ENCODE results near the gene SIGLEC7.

SIGLEC7 gene

DNA sequence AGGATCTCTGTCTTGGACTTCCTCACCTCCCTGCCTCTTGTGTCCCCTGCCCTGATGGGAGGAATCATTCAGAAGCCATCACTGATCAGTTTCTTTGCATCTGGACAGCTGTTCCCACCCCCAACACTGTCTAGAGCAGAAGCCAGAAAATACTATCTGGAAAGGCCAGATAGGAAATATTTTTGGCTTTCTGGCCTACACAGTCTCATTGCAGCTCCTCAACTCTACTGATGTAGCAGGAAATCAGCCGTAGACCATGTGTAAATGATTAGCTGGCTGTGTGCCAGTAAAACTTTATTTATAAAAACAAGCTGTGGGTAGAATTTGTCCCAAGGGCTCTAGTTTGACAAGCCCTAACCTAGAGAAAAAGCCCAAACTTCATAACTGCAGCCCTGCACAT lies 5.6 kb downstream of the SIGLEC7 start:
- POLR2A ChIA-PET = no interaction called here

DNA sequence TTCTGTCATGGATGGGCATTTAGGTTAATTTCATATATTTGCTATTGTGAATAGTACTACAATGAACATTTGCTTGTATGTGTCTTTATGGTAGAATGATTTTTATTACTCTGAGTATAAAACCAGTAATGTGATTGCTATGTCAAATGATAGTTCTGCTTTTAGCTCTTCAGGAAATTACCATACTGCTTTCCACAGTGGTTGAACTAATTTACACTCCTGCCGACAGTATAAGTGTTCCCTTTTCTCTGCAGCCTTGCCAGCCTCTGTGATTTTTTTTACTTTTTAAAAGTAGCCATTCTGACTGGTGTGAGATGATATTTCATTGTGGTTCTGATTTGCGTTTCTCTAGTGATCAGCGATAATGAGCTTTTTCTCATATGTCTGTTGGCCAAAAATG lies 6.5 kb downstream of the SIGLEC7 start:
- CTCF ChIA-PET = interaction anchor here (0.8 to 5.0 kb wide), 4 partner anchors 9 to 111 kb away, joined by 3 to 48 read pairs (median 6); no protein-coding TSS in a partner anchor
- Histone ChIP-seq H3K9me3 (ENCODE audit: control insufficient read depth, insufficient read depth, low read depth, low read length) (no peaks in the 10 kb centered on the region), H3K4me3 (ENCODE audit: low read depth, low read length) (no peak overlapping the region), H3K27ac (ENCODE audit: extremely low read depth, low read depth, low read length) (no peak overlapping the region), H3K4me1 (ENCODE audit: control insufficient read depth, insufficient read depth, low read length) (no peaks in the 10 kb centered on the region), H3K36me3 (ENCODE audit: control insufficient read depth in 2 of 2, insufficient read depth in 1 of 2, low read length in 2 of 2) (no peaks in the 10 kb centered on the region)
- POLR2A ChIA-PET = no interaction called here
- TF ChIP-seq ZNF221 (tag by site-specific recombination; IDR thresholded peaks at IDR 0.05; ENCODE audit: borderline replicate concordance) = no peak
- TF ChIP-seq ZNF560 (tag by site-specific recombination; IDR thresholded peaks at IDR 0.05; ENCODE audit: borderline replicate concordance) = no peak
- no peak for TF ChIP-seq ZNF664 (tag by site-specific recombination; IDR thresholded peaks at IDR 0.05)
- no peak for TF ChIP-seq ZNF274 (IDR thresholded peaks at IDR 0.05; ENCODE audit: low read length)
- TF ChIP-seq ZNF274 (tag by site-specific recombination; IDR thresholded peaks at IDR 0.05; ENCODE audit: borderline replicate concordance) = no peak
- no peak for TF ChIP-seq ZNF24 (tag by site-specific recombination; IDR thresholded peaks at IDR 0.05)
- no peak for TF ChIP-seq OVOL3 (tag by site-specific recombination; IDR thresholded peaks at IDR 0.05)
- no peak for TF ChIP-seq ZNF140 (tag by site-specific recombination; IDR thresholded peaks at IDR 0.05)
- TF ChIP-seq, protein P1, sequence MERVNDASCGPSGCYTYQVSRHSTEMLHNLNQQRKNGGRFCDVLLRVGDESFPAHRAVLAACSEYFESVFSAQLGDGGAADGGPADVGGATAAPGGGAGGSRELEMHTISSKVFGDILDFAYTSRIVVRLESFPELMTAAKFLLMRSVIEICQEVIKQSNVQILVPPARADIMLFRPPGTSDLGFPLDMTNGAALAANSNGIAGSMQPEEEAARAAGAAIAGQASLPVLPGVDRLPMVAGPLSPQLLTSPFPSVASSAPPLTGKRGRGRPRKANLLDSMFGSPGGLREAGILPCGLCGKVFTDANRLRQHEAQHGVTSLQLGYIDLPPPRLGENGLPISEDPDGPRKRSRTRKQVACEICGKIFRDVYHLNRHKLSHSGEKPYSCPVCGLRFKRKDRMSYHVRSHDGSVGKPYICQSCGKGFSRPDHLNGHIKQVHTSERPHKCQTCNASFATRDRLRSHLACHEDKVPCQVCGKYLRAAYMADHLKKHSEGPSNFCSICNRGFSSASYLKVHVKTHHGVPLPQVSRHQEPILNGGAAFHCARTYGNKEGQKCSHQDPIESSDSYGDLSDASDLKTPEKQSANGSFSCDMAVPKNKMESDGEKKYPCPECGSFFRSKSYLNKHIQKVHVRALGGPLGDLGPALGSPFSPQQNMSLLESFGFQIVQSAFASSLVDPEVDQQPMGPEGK (tag by site-specific recombination; IDR thresholded peaks at IDR 0.05) = no peak
- no peak for TF ChIP-seq ZBTB8A (tag by site-specific recombination; IDR thresholded peaks at IDR 0.05)
- no peak for TF ChIP-seq ZNF555 (tag by site-specific recombination; conservative IDR thresholded peaks at IDR 0.05)
- no peak for TF ChIP-seq ZNF529 (tag by site-specific recombination; IDR thresholded peaks at IDR 0.05; ENCODE audit: insufficient replicate concordance)
- TF ChIP-seq ZSCAN16 (tag by site-specific recombination; IDR thresholded peaks at IDR 0.05) = no peak
- TF ChIP-seq, protein P2, sequence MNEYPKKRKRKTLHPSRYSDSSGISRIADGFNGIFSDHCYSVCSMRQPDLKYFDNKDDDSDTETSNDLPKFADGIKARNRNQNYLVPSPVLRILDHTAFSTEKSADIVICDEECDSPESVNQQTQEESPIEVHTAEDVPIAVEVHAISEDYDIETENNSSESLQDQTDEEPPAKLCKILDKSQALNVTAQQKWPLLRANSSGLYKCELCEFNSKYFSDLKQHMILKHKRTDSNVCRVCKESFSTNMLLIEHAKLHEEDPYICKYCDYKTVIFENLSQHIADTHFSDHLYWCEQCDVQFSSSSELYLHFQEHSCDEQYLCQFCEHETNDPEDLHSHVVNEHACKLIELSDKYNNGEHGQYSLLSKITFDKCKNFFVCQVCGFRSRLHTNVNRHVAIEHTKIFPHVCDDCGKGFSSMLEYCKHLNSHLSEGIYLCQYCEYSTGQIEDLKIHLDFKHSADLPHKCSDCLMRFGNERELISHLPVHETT (tag by site-specific recombination; IDR thresholded peaks at IDR 0.05) = no peak

More for the DNA sequence above, 5.6 kb downstream of the SIGLEC7 start:
- Histone ChIP-seq H3K4me3 (ENCODE audit: low read depth, low read length) (no peak overlapping the region), H3K27ac (ENCODE audit: extremely low read depth, low read depth, low read length) (no peak overlapping the region), H3K9me3 (ENCODE audit: control insufficient read depth, insufficient read depth, low read depth, low read length) (no peaks in the 10 kb centered on the region), H3K36me3 (ENCODE audit: control insufficient read depth in 2 of 2, insufficient read depth in 1 of 2, low read length in 2 of 2) (no peaks in the 10 kb centered on the region), H3K4me1 (ENCODE audit: control insufficient read depth, insufficient read depth, low read length) (no peaks in the 10 kb centered on the region)
- CTCF ChIA-PET = interaction anchor here (0.6 to 5.0 kb wide), 3 partner anchors 10 to 514 kb away, joined by 3 to 48 read pairs (median 8); no protein-coding TSS in a partner anchor
- no peak for TF ChIP-seq ZNF266 (tag by site-specific recombination; IDR thresholded peaks at IDR 0.05; ENCODE audit: low read depth)
- TF ChIP-seq, protein P3, sequence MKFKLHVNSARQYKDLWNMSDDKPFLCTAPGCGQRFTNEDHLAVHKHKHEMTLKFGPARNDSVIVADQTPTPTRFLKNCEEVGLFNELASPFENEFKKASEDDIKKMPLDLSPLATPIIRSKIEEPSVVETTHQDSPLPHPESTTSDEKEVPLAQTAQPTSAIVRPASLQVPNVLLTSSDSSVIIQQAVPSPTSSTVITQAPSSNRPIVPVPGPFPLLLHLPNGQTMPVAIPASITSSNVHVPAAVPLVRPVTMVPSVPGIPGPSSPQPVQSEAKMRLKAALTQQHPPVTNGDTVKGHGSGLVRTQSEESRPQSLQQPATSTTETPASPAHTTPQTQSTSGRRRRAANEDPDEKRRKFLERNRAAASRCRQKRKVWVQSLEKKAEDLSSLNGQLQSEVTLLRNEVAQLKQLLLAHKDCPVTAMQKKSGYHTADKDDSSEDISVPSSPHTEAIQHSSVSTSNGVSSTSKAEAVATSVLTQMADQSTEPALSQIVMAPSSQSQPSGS (tag by site-specific recombination; IDR thresholded peaks at IDR 0.05; ENCODE audit: low read depth) = no peak
- TF ChIP-seq ZNF549 (tag by site-specific recombination; IDR thresholded peaks at IDR 0.05) = no peak
- no peak for TF ChIP-seq ZNF544 (tag by site-specific recombination; IDR thresholded peaks at IDR 0.05)
- no peak for TF ChIP-seq ZNF391 (tag by site-specific recombination; IDR thresholded peaks at IDR 0.05; ENCODE audit: borderline replicate concordance, low read depth)
- no peak for TF ChIP-seq ZNF561 (tag by site-specific recombination; IDR thresholded peaks at IDR 0.05; ENCODE audit: borderline replicate concordance)
- TF ChIP-seq, protein P4, sequence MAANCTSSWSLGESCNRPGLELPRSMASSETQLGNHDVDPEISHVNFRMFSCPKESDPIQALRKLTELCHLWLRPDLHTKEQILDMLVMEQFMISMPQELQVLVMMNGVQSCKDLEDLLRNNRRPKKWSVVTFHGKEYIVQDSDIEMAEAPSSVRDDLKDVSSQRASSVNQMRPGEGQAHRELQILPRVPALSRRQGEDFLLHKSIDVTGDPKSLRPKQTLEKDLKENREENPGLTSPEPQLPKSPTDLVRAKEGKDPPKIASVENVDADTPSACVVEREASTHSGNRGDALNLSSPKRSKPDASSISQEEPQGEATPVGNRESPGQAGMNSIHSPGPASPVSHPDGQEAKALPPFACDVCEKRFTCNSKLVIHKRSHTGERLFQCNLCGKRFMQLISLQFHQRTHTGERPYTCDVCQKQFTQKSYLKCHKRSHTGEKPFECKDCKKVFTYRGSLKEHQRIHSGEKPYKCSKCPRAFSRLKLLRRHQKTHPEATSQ (tag by site-specific recombination; IDR thresholded peaks at IDR 0.05) = no peak
- TF ChIP-seq KLF9 (tag by site-specific recombination; IDR thresholded peaks at IDR 0.05; ENCODE audit: low read depth) = no peak
- no peak for TF ChIP-seq ZBTB20 (tag by site-specific recombination; IDR thresholded peaks at IDR 0.05)
- TF ChIP-seq, protein P5, sequence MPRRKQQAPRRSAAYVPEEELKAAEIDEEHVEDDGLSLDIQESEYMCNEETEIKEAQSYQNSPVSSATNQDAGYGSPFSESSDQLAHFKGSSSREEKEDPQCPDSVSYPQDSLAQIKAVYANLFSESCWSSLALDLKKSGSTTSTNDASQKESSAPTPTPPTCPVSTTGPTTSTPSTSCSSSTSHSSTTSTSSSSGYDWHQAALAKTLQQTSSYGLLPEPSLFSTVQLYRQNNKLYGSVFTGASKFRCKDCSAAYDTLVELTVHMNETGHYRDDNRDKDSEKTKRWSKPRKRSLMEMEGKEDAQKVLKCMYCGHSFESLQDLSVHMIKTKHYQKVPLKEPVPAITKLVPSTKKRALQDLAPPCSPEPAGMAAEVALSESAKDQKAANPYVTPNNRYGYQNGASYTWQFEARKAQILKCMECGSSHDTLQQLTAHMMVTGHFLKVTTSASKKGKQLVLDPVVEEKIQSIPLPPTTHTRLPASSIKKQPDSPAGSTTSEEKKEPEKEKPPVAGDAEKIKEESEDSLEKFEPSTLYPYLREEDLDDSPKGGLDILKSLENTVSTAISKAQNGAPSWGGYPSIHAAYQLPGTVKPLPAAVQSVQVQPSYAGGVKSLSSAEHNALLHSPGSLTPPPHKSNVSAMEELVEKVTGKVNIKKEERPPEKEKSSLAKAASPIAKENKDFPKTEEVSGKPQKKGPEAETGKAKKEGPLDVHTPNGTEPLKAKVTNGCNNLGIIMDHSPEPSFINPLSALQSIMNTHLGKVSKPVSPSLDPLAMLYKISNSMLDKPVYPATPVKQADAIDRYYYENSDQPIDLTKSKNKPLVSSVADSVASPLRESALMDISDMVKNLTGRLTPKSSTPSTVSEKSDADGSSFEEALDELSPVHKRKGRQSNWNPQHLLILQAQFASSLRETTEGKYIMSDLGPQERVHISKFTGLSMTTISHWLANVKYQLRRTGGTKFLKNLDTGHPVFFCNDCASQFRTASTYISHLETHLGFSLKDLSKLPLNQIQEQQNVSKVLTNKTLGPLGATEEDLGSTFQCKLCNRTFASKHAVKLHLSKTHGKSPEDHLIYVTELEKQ (tag by site-specific recombination; IDR thresholded peaks at IDR 0.05; ENCODE audit: borderline replicate concordance) = no peak
- no peak for TF ChIP-seq ZNF394 (tag by site-specific recombination; IDR thresholded peaks at IDR 0.05; ENCODE audit: borderline replicate concordance)
- no peak for TF ChIP-seq ZNF501 (tag by site-specific recombination; IDR thresholded peaks at IDR 0.05)
- TF ChIP-seq ZNF112 (tag by site-specific recombination; IDR thresholded peaks at IDR 0.05) = no peak
- TF ChIP-seq ZNF16 (tag by site-specific recombination; IDR thresholded peaks at IDR 0.05; ENCODE audit: low read depth) = no peak
- no peak for TF ChIP-seq ZBTB8A (tag by site-specific recombination; IDR thresholded peaks at IDR 0.05)
- no peak for TF ChIP-seq YY2 (tag by site-specific recombination; IDR thresholded peaks at IDR 0.05)
- no peak for TF ChIP-seq GFI1B (tag by site-specific recombination; IDR thresholded peaks at IDR 0.05)
- no peak for TF ChIP-seq SETDB1 (IDR thresholded peaks at IDR 0.05; ENCODE audit: insufficient read length, low read length)
- no peak for TF ChIP-seq ZNF843 (tag by site-specific recombination; IDR thresholded peaks at IDR 0.05)
- TF ChIP-seq ZFP37 (tag by site-specific recombination; IDR thresholded peaks at IDR 0.05) = no peak

All from HEK293 (cell line).